MM.1S (cell line): Measurements from ENCODE around the gene DYNC1H1.

Source experiments
- DNase-seq: peaks from one replicate; pipeline ENCODE4 v3.0.0-alpha.2; 2015
- H2AFZ ChIP-seq: fragments of 300-600 bp; sonication (generic); 2 replicates; pipeline ENCODE4 v1.6.0; 2016; ENCODE audit warnings: antibody characterized with exemption, low read length
- H3F3A ChIP-seq: fragments of 300-600 bp; sonication (generic); 2 replicates; pipeline ENCODE4 v1.6.1; 2016; ENCODE audit warnings: mild to moderate bottlenecking, antibody characterized with exemption, low read length, moderate library complexity, mixed read lengths; ENCODE audit not compliant: insufficient read depth
- H3K27ac ChIP-seq: fragments of 300-600 bp; sonication (generic); 2 replicates; pipeline ENCODE4 v1.5.1; 2016; ENCODE audit warnings: mild to moderate bottlenecking, low read length
- H3K27me3 ChIP-seq: fragments of 300-600 bp; sonication (generic); replicated peaks from 2 replicates; pipeline ENCODE4 v1.6.0; 2016; ENCODE audit warnings: low read length; ENCODE audit not compliant: insufficient read depth
- H3K36me3 ChIP-seq: fragments of 300-600 bp; sonication (generic); replicated peaks from 2 replicates; pipeline ENCODE4 v1.6.1; 2016; ENCODE audit warnings: mild to moderate bottlenecking, low read length, mixed read lengths; ENCODE audit not compliant: insufficient read depth
- H3K4me1 ChIP-seq: fragments of 300-600 bp; sonication (generic); 2 replicates; pipeline ENCODE4 v1.6.1; 2016; ENCODE audit warnings: low read length, mixed read lengths
- H3K4me2 ChIP-seq: fragments of 300-600 bp; sonication (generic); 2 replicates; pipeline ENCODE4 v1.6.0; 2016; ENCODE audit warnings: low read depth, low read length
- H3K4me3 ChIP-seq: fragments of 300-600 bp; sonication (generic); 2 replicates; pipeline ENCODE4 v1.5.1; 2016; ENCODE audit warnings: low read length, mixed read lengths
- H3K79me2 ChIP-seq: fragments of 300-600 bp; sonication (generic); 2 replicates; pipeline ENCODE4 v1.6.1; 2016; ENCODE audit warnings: mixed run types, low read length, mixed read lengths
- H3K9ac ChIP-seq: fragments of 300-600 bp; sonication (generic); 2 replicates; pipeline ENCODE4 v1.6.1; 2016; ENCODE audit warnings: low read length, mixed read lengths
- H3K9me2 ChIP-seq: fragments of 300-600 bp; sonication (generic); replicated peaks from 2 replicates; pipeline ENCODE4 v1.6.1; 2016; ENCODE audit warnings: mild to moderate bottlenecking, low read length, mixed read lengths; ENCODE audit not compliant: insufficient read depth
- H3K9me3 ChIP-seq: fragments of 300-600 bp; sonication (generic); replicated peaks from 2 replicates; pipeline ENCODE4 v1.6.1; 2016; ENCODE audit warnings: mild to moderate bottlenecking, low read length, mixed read lengths; ENCODE audit not compliant: insufficient read depth
- H4K20me1 ChIP-seq: fragments of 300-600 bp; sonication (generic); 2 replicates; pipeline ENCODE4 v1.6.1; 2016; ENCODE audit warnings: mild to moderate bottlenecking, low read length, moderate library complexity, mixed read lengths; ENCODE audit not compliant: insufficient read depth
- EZH2 ChIP-seq: fragments of 300-600 bp; sonication (generic); optimal IDR thresholded peaks from 2 replicates; pipeline ENCODE3; 2017; ENCODE audit warnings: low read depth, mild to moderate bottlenecking, antibody characterized with exemption, low read length, mixed read lengths
- EZH2phosphoT487 ChIP-seq: fragments of 300-600 bp; sonication (generic); IDR thresholded peaks from 2 replicates; pipeline ENCODE4 v1.6.1; 2018; ENCODE audit warnings: antibody characterized with exemption, low read length
- TF ChIP-seq, protein P1 (sequence below): fragments of 300-600 bp; sonication (generic); IDR thresholded peaks from 2 replicates; pipeline ENCODE4 v1.5.1; 2016; ENCODE audit warnings: antibody characterized with exemption, low read length, mixed read lengths

The DYNC1H1 gene

DNA sequence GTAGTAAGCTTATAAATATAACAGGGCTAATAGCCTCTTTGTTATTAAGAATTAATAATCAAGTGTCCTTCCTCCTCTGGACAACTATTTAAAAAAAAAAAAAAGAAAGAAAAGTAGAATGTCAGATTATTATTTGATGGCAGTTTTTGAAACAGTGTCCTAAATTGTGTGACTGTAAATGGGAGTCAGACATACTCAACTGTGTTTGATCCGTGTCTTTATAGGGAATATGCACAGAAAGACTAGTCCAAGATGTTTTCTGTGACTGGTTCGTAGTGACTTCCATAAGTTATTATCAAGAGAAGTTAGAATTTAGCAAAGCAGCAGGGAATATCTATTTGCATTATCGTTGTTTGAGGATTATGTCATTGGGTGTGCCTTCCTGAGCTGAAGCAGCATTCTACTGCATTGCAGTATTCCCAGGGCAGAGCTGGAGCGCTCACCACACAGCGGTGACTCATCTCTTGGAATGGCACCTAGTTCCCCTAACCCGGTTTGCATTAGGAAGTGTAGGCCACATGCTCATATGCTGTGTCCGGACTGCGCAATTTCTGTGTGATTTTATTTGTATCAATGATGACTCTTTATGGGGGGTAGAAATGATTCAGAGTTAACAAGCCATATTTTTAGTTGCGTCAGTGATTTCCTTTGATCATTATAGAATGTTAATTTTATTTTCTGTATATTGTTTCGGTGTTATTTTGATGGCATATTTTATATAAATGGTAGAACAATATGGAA lies 7.9 kb downstream of the DYNC1H1 start:
- no peak overlapping the region for H2AFZ ChIP-seq
- no peak overlapping the region for H3K27ac ChIP-seq
- no peaks in the 10 kb centered on the region for H4K20me1 ChIP-seq
- H3K79me2 ChIP-seq, result peaks cover 69% of the 10 kb centered on the region
- H3K27me3 ChIP-seq, result no peaks in the 10 kb centered on the region
- no peaks in the 10 kb centered on the region for H3K9me3 ChIP-seq
- no peaks in the 10 kb centered on the region for H3K36me3 ChIP-seq
- TF ChIP-seq EZH2phosphoT487 (no peak), EZH2 (no peak)
- TF ChIP-seq, protein P1, sequence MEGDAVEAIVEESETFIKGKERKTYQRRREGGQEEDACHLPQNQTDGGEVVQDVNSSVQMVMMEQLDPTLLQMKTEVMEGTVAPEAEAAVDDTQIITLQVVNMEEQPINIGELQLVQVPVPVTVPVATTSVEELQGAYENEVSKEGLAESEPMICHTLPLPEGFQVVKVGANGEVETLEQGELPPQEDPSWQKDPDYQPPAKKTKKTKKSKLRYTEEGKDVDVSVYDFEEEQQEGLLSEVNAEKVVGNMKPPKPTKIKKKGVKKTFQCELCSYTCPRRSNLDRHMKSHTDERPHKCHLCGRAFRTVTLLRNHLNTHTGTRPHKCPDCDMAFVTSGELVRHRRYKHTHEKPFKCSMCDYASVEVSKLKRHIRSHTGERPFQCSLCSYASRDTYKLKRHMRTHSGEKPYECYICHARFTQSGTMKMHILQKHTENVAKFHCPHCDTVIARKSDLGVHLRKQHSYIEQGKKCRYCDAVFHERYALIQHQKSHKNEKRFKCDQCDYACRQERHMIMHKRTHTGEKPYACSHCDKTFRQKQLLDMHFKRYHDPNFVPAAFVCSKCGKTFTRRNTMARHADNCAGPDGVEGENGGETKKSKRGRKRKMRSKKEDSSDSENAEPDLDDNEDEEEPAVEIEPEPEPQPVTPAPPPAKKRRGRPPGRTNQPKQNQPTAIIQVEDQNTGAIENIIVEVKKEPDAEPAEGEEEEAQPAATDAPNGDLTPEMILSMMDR, result no peak
- H3F3A ChIP-seq, result no peaks in the 10 kb centered on the region
- no peak overlapping the region for H3K4me2 ChIP-seq
- no peak for DNase-seq
- no peak overlapping the region for H3K9ac ChIP-seq
- H3K9me2 ChIP-seq, result no peaks in the 10 kb centered on the region
- no peaks in the 10 kb centered on the region for H3K4me1 ChIP-seq
- no peak overlapping the region for H3K4me3 ChIP-seq

DNA sequence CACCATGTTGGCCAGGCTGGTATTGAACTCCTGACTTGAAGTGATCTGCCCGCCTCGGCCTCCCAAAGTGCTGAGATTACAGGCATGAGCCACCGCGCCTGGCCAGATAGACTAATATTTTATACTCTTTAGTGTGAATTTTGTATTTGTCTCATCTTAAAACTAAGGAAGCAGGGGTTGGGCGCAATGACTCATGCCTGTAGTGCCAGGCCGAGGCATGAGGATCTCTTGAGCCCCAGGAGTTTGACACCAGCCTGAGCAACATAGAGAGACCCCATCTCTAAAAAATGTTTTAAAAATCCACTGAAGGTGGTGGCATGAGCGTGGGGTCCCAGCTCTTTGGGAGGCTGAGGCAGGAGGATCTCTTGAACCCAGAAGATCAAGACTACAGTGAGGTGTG lies 9.0 kb downstream of the DYNC1H1 start:
- no peak overlapping the region for H3K4me3 ChIP-seq
- no peak overlapping the region for H3K9ac ChIP-seq
- H3K79me2 ChIP-seq, result peaks cover 58% of the 10 kb centered on the region
- no peaks in the 10 kb centered on the region for H3K36me3 ChIP-seq
- H2AFZ ChIP-seq, result no peak overlapping the region
- H3K27me3 ChIP-seq, result no peaks in the 10 kb centered on the region
- no peaks in the 10 kb centered on the region for H3K4me1 ChIP-seq
- TF ChIP-seq, protein P1, result no peak
- TF ChIP-seq EZH2, result no peak
- TF ChIP-seq EZH2phosphoT487, result no peak
- DNase-seq, result no peak
- no peaks in the 10 kb centered on the region for H3F3A ChIP-seq
- H3K27ac ChIP-seq, result no peak overlapping the region
- H4K20me1 ChIP-seq, result no peaks in the 10 kb centered on the region
- H3K4me2 ChIP-seq, result no peak overlapping the region
- no peaks in the 10 kb centered on the region for H3K9me3 ChIP-seq
- H3K9me2 ChIP-seq, result no peaks in the 10 kb centered on the region

DNA sequence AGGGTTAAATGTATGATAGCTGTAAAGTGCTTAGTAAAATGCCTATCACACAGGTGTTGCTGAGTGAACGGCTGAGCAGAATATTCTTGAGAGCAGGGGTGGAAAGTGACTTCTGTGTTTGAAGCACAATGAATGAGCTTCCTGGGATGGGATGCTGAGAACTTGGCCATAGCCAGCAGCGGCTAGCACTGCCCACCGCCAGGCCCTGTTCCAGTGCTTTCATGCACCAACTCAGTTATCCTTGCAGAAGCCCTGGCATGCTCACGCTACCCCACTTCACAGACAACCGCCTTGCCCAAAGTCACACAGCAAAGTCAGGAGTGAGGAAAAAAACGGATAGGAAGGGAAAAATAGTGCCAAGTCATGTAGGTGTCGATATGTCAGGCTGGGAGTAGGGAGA lies 10.9 kb downstream of the DYNC1H1 start:
- peaks cover 43% of the 10 kb centered on the region for H3K79me2 ChIP-seq
- H2AFZ ChIP-seq, result no peak overlapping the region
- no peak overlapping the region for H3K27ac ChIP-seq
- no peaks in the 10 kb centered on the region for H3K36me3 ChIP-seq
- H3K9ac ChIP-seq, result no peak overlapping the region
- no peaks in the 10 kb centered on the region for H3F3A ChIP-seq
- no peaks in the 10 kb centered on the region for H3K9me2 ChIP-seq
- H3K4me2 ChIP-seq, result no peak overlapping the region
- no peaks in the 10 kb centered on the region for H3K9me3 ChIP-seq
- H4K20me1 ChIP-seq, result no peaks in the 10 kb centered on the region
- no peak overlapping the region for H3K4me3 ChIP-seq
- DNase-seq, result no peak
- no peak for TF ChIP-seq EZH2phosphoT487
- TF ChIP-seq, protein P1, result no peak
- no peak for TF ChIP-seq EZH2
- no peaks in the 10 kb centered on the region for H3K4me1 ChIP-seq
- H3K27me3 ChIP-seq, result no peaks in the 10 kb centered on the region
